B cell (primary cell): ENCODE results near the gene SIX5.
"Not testable (repeated sequence)": the region's sequence is repeated elsewhere in the genome, so short reads cannot be mapped to it uniquely, and the experiment has no call there.

Experiments used
- CTCF ChIP-seq: fragments of 200-600 bp; IDR thresholded peaks from one replicate; pipeline ENCODE4 v1.8.0; 2022; ENCODE audit warnings: antibody characterized with exemption, mild to moderate bottlenecking
- EZH2 ChIP-seq: IDR thresholded peaks from 2 replicates; pipeline ENCODE4 v1.6.1; 2012; ENCODE audit warnings: borderline replicate concordance, low read depth, mild to moderate bottlenecking, moderate library complexity, low read length; ENCODE audit not compliant: insufficient read depth, poor library complexity, severe bottlenecking

- not testable (repeated sequence) for TF ChIP-seq CTCF, EZH2
Observed at GRCh38 chr19:45728683-45729082, 40.4 kb downstream of the SIX5 start.
